UCSD-AML1 (cell line): ENCODE data around the gene NOS3.

Source experiments
- DNase-seq: peaks from one replicate; lab custom pipeline; 2025; ENCODE audit not compliant: unreplicated experiment; lab: John Stamatoyannopoulos, UW

Gene NOS3

DNA sequence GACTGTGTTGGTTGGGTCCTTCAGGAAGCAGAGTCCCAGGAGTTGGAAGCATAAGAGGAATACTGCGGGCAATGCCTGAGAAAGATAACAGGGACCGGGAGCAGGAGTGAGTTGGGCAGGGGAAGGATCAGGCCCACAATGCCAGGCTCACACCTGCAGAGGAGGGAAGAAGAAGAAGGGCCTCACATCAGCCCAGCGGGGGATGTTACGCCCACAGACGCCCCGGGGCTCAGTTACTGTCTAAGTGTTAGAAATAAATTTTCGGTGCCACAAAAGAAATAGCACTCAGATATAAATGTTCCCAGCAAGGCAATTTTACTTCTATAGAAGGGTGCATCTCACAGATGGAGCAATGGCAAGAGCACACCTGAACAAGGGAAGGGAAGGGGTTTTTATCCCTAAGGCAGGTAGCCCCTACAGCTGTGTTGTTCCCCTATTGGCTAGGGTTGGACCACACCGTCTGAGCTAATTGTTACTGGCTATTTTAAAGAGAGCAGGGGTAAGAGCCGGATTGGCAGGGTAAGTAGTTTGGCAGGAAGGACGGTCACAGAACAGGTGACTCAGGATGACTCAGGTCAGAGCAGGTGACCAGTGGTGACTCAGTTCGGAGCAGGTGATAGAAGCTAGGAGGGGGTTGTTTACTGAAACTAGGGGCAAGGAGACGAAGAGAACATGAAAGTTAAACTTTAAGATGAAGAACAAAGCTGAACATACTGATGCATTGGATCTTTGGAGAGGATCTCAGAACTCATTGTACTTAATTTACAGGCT, at the start of gene NOS3:
TSS of gene NOS3 (plus strand) at position 602 of the 771 bp plus-strand sequence. CDS start 2,787 bp downstream, outside the sequence.
- no peak for DNase-seq

DNA sequence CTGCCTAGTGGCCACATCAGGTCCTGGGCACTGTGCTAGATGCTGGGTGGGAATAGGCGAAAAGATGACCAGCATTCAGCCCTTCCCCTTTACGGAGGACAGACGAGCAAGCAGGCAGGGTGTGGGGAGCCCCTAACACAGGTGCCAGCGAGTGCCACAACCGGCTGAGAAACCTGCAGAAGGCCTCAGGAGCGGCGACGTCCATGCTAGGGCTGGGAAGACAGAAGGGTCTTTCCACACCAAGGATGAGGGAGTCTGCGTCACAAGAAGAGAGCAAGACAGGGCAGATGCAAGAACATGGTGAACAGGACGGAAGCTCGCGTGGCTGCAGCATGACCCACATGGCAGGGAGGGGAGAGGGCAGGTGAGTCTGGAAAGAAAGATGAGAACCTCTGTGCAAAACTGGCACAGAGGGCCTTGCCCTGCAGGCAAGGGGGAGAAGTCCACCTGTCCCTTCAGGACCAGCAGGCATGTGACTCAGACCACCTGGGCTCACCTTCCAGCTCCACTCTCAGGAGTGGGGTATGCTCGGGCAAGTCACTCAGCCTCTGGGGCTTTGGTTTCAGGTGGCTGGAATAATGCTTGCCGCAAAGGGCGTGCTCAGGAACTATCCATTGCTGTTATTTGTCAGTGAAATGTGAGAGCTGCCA, 49.3 kb upstream of the NOS3 start:
- DNase-seq: no peak

DNA sequence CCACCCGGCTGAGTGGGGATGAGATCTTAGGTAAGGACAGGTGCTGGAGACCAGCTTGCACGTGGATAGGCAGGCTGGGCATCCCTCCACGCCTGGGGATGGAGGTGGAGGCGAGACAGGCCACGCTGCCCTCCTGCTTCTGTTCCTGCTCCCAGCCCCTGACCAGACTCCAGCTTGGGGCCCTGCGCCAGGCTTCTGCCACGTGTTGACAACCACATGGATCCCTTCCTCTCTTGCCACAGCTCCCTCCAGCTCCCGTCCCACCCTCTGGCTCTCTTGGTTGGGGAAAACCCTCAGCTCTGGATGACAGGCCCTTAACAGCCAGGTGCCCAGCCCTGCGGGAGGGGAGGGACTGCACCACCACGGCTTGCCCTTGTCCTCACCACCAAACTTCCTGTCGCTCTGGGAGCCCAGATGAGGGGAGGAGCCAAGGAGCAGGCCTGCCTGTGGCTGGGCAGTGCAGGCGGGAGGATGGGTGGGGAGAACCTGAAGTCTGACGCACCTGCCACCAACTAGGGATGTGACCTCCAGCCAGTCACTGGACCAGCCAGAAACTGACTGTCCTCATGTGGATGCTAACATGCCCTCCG, 48.7 kb upstream of the NOS3 start:
- DNase-seq: peak; percentile 48

DNA sequence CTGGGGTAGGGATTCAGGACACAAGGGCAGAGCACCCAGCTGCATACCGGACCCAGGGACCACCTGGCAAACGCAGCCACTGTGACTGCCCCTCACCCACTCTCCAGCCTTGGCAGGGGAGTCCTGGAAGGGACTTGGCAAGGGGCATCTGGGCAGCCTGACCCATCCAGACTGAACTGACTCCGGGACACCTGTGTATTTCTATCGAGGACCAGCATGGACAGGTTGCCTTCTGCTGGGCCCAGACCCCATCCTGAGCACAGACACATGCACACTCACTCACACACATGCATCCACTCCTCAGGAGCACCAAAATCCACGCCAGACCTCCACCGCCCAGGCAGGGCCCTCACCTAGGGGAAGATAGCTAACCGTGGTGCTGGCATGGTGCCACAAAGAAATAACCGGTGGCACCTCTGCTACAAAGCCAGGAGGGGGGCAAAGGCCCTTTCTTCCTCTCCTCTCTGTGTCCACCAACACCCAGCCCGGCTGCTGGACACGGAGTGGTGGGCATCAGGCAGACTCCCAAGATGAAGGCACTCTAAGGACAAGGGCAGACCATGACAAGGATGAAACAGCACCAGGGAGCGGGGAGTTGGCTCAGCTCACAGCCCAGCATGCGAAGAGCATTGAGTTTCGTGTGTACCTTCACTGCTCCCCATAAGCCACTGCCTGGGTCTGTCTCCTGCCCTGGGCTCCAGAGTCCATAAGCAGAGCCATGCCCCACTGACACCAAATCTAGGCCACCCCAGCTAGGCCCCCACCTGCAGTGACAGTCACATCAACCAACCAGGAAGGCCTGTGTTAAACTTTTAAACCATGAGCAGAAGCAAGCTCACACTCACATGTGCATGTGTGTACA, 48.0 kb upstream of the NOS3 start:
- DNase-seq: no peak

DNA sequence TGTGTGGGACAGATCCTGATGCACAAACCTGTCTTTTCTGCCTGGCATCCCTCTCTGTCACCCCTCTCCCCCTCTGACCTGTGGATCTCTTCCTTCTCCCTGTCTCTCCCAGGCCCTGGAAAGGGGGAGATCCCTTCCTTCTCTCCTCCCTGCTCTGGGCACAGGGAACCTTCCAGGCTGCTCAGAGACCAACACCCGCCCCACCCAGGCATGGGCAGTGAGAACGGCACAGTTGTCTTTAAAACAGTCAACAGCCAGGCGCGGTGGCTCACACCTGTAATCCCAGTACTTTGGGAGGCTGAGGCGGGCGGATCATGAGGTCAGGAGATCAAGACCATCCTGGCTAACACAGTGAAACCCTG, 47.4 kb upstream of the NOS3 start:
- no peak for DNase-seq

DNA sequence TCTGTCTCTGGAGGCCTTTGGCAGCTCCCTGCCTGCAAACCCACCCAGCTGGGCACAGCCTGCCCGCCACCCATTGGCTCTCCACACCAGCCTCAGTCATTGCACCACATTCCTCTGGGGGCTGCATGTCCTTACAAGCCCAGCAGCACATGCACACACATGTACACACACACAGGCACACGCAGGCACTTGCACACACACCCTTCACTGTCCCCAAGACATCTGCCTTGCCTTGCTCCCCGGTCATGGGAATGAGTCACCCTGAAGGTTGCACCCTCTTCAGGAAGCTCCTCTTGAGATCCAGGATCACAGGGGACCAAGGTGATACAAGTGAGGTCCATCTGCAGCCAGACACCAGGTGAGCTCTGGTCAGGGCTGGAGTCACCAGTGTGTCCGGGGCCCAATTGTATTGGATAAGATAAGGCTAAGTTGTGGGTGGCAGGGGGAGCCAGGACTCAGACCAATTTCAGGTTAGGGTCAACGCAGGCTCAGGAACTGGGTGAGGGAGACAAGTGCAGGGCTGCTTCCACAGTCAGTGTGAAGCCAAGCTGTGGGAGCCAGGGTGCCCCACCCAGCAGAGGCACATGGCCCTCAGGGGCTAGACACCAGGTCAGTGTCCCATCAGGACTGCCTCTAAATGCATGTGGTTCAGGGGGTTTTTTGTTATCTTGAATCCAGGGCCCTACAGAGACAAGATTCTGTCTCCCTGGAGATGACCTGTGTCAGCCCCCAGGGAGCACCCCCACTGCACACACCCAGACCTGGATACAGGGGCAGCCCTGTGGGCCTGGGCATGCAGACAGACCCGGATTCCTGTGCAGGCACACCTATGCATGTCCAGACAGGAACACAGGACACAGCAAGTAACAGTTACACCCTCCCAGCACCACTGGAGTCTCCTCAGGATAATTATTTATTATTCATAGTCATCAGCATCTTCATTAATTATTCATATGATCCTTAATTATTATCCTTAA, 46.5 kb upstream of the NOS3 start:
- DNase-seq: no peak

DNA sequence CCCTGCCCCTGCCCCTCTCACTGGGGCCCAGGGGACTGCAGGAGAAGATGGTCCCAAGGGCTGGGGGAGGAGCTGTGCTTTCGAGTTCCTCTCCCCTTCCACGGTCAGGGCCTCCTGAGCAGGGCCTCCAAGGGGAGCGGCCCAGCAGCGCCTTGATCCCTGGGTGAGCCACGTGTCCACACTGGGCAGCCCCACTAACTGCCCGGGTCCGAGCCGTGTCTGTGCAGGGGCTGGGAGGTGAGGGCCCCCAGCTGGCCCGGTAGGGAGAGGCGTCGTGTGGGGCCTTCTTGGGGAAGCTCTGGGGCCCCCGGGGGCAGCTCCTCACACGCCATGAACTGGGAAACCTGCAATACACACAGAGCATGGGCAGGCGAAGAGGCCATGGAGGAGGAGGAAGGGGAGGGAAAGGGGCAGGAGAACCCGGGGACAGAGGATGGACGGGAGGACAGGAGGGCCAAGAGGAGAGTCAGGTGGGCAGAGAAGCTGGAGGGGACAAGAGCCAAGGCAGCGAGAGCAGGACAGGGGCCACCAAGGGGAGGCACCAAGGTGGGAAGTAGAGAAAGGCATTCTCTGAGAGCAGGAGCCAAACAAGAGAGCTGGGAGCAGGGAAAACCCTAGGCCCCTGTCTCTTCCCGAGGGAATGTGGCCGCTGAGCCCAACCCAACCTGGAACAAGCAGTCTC, 45.5 kb upstream of the NOS3 start:
- DNase-seq: no peak

DNA sequence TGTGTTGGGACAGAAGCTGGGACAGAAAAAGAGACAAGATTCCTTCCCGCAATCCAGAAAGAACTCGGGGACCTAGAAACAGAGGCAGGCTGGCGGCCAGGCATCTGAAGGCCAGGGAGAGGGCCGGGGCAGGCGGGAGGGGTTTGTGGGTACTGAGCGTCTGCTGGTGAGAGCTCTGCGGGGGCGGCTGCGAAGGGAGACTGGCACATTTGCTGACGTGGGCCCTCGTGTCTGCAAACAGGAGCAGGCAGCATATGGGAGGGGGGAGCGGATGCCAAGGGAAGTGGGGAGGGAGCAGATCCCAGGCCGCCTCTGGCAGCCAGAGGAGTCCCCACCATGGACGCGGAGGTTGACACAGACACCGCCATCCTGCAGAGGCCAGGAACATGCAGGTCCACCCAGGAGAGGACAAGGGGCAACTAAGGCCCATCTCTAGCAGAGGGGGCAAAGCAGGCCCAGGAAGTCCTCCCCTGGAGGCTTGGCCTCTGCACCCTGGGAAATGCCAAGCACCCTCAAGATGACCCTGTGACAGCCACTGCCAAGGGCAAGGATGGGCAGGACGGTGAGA, 44.9 kb upstream of the NOS3 start:
- DNase-seq: no peak

DNA sequence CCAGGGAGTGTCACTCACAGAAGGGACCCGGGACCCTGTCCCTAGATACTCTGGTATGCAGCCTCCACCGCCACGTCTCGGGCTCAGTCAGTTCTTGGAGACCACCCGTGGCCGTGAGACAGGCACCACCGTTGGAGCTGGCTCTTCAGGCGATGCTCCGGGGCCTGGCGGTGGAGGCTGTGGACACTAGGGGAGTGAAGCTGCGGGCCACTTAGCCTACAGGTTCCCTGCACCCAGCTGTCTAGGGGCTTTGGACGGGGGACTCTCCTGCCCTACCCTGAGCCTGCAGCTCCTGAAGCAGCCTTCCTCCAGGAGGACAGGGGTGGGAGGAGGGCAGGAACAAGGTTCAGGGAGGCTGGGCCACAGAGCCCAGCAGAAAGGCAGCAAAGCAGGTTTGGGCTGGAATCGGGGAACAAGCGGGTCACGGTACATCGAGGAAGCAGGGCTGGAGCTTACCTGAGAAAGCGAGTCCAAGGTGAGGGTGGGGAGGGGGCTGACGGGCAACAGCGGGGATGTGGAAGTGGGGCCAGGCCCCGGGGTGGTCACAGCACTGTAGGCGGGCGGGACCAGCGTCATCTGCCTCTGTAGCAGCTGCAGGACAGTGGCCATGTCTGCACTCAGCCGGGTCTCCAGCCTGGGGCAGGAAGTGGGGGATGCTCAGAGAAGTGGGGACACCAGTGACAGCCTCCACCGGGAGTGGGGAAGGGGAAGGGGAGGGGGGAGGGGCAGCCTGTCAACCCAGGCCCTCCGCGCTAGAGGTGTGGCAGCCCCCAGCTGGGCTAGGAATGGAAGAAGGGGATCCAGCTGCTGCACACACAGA, 44.2 kb upstream of the NOS3 start:
- DNase-seq: no peak

DNA sequence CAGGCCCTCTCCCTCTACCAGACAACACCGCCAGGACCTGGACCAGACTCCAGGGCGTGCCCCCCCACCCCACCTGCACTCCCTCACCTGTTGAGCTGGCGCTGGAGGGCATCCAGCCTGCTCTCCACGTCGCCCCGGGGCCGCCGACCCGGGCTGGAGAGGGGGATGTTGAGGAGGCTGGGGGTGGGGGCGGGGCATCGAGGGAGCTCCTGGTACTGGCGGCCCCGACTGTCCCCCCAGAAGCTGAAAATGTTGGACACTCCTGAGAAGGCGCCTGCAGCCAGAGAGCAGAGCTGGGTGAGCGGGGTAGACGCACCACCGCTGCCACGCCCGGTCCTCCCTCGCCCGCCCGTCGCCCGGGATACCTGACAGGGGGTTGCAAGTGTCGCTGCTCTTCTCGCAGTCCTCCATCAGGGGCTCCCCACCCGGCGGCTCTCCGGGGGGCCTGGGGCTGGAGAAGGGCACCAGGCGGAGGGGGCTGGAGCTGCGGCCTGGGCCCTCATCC, 43.5 kb upstream of the NOS3 start:
- DNase-seq: no peak

DNA sequence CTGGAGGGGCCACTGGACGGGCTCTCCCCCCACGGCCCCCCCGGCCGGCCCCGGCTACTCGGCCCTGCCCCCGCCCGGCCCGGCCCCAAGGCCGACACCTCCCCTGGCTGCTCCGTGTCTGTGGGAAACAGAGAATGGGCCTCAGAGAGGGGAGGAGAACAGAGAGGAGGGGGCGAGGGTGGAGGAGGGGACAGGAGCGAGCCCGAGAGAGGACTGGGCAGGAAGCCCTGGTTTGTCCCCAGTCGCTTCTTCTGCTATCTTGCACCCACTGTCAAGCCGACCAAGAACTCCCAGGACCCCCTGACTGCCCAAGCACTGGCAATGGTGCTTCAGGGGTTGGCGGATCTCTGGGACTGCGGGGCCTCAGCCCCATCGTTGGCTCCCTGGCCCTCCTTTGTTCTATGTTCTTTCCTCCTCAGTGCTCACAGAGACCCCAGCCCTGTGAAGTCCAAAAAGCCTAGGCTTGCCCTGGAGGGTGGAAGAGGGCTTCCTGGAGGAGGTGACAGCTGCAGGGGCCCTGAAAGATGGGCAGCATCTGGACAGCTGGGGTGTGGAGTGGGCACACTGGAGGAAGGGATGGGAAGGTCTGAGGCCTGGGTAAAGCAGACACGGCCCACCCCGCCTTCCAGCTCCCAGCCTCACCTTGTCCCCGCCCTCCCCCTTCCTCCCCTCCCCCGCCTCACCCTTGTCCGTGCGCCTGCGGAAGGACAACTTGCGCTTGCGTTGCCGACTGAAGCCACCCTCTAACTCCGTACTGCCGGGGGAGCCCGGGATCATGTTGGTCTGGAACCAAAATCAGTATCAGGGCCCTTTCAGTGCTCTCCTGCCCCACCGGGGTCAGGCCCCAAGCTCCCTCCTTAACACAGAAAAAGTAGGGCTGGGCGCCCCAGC, 42.8 kb upstream of the NOS3 start:
- no peak for DNase-seq

DNA sequence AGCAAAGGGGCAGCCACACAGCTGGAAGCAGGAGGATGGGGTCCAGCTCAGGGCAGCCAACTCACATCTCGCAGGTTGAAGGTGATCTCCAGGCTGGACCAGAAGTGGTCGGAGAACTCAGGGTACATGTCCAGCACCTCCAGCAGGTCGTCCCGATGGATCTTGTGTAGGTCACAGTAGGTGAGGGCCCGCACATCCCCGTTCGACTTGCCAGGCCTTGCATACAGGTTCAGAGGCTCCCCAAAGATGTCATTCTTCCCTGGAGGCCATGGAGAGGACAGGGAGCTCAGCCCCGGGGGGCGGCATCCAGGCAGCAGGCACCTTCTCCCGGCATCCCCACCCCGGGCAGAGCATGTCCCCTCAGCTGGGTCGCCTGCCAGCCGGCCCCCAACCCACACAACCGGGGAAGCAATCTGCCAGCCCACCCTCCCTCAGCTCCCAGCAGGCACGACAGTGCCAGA, 42.0 kb upstream of the NOS3 start:
- DNase-seq: no peak

DNA sequence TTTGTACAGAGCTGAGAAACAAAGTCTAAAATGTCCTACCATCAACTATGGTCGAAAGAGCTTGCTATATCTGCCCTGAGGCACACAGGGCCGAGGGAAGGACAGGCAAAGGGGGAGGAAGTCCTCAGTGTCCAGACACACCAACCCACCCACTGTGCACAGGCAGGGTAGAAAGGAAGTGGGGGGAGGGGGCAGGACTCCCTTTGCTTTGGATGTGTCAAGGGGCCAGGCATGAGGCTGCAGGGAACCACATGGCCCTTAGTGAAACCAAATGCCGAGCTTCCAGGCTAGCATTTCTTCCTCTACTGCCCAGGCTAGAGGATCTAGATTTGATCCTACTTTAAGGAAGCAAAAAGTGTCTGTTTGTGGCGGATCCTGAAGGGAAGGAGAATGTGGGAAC, 41.3 kb upstream of the NOS3 start:
- peak; percentile 15 for DNase-seq

DNA sequence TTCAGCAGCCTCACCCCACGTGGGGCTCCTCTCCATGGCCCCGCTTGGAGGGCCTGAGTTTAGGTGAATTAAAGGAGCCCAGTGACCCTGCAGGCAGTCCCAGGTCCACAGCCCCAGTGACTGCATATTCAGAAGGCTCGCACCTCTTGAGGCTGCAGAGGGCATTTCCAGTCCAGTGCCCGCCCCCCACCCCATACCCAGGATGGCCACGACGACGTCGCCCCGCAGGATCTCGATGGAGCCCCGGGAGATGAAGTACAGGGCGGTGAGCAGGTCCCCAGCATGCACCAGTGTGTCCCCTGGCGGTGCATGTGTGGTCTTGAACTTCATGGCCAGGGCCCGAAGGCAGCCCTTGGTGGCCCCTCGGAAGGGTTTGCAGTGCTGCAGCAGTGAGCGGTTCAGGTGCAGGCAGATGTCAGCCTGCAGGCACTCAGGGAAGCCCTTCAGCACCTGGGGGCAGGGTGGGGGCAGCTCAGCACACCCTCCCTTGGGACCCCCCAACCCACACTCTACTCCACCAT, 40.8 kb upstream of the NOS3 start:
- DNase-seq: no peak

DNA sequence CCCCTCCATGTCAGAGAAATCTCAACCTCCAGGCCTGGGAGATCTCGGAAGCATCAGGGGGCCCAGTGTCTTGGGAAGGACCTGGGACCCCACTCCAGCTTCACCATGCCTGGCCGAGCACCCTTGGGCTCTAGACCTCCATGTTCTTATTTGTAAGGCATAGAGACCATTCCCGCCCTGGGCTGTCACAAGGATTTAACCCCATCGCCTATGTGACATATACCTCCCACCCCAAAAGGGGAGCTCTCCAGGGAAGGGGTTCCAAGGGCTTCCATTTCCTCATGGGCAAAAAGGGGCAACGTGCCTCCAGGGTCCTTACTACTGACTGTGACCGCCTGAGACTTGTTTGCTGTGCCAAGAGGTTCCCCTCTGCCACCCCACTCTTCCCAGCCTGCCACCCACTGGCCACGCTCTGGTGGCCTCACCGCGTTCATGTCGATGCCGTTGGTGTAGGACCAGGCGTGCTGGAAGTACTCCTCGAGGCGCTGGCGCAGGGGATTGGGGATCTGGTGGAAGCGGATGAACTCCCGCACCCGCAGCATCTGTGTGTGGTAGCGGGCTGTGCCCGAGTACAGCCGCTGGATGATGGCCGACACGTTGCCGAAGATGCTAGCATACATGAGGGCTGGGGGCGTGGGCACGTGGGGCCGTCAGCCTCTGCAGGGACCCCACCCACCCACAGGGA, 40.2 kb upstream of the NOS3 start:
- DNase-seq: no peak

DNA sequence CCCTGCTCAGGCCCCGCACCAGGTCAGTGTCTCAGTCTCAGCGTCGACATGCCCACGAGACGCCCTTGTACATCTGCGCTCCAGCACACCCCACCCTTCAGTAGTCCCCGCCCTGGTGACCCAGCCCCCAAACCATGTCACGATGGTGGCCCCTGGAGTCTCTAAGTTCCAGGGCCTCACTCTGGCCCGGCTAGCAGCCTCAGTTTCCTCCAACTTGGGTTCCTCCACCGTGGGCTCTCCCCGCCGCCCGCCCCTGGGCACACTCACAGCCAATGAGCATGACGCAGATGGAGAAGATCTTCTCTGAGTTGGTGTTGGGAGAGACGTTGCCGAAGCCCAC, 39.7 kb upstream of the NOS3 start:
- no peak for DNase-seq

DNA sequence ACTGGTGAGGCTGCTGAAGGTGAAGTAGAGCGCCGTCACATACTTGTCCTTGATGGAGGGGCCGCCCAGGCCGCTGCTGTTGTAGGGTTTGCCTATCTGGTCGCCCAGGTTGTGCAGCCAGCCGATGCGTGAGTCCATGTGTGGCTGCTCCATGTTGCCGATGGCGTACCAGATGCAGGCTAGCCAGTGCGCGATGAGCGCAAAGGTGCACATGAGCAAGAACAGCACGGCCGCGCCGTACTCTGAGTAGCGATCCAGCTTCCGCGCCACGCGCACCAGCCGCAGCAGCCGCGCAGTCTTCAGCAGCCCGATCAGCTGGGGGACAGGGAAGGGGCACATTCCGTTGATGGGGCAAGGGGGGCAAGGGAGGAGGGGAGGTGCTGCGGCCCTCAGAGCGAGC, 39.3 kb upstream of the NOS3 start:
- no peak for DNase-seq
